ENCODE results near the gene MOSPD2.

DNA sequence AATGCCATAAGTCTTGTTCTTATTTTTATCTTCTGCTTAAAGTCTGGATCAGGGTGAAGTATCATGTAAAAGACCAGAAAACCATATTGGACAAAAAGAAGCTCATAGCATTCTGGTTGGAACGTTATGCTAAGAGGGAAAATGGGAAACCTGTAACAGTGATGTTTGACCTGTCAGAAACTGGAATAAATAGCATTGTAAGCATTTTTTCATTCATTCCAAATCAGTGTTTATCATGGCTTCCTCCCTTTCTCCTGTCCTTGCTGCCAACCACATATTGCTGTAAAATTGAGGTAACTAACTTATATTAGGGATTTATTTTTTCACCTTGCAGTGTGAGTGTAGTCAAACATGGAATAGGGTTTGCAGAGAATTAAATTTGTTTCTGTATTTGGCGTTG lies 23.8 kb downstream of the MOSPD2 start:
- TF ChIP-seq CTCF (IDR thresholded peaks at IDR 0.05) (no peak), POLR2AphosphoS5 (IDR thresholded peaks at IDR 0.05) (no peak)

Data from breast epithelium (tissue), 3 donors.